ENCODE results near the gene C2orf72. TPM values are rescaled to one million over a fixed set of nuclear protein-coding genes. Genes with fewer than 3 reads are reported as not detected.
"Not testable (repeated sequence)": the region's sequence is repeated elsewhere in the genome, so short reads cannot be mapped to it uniquely, and the experiment has no call there.

Gene C2orf72
- total RNA-seq: 32.4 TPM

- no peak for DNase-seq
These were observed at the start of gene C2orf72 for GRCh38 chr2:231037202-231037730. C2orf72 (plus strand) TSS chr2:231037523; CDS start chr2:231037566, 43 bp downstream.

GRCh38 chr2:230989731-230990130 is 47.6 kb upstream of the C2orf72 start:
- no peak for DNase-seq

GRCh38 chr2:230990131-230990898 is 47.0 kb upstream of the C2orf72 start:
- no peak for DNase-seq

- DNase-seq: no peak
These were observed 46.5 kb upstream of the C2orf72 start for GRCh38 chr2:230990899-230991150.

DNA sequence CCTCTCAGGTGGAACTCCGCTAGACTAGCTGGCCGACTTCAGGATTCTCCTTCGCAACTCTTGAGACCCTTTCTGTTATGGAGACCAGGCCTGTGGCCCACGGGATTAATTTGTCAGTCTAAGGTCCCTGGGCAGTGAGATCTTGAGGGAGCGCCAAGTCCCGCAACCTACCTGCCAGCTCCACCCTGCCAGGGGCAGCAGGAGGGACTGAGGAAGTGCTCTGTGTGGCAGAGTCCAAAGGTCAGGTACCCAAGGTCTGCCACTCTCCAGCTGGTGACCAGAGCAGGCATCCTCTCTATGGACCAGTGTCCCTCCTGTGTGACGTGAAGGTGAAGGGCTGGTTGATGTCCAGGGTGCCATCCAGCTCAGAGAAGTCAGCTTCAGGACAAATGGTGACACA is 45.7 kb upstream of the C2orf72 start:
- no peak for DNase-seq

DNA sequence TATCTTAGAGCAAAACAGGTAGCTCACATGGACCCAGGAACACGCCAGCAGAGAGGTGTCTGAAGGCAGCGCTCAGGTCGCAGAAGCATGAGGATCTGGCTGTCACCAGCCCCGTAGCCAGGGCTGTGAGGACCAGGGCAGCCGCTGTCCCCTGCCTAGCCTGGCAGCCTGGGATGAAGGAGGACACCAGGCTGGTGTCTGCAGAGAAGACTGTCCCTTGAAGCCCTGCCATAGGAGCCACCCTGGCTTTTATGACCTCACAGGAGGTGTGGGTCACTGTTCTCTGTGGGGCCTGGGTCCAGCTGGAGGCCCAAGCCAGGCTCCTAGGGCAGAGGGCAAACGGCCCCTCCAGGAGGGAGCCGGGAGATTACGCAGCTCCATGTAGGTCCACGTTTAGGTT is 41.5 kb upstream of the C2orf72 start, which contains the start of gene SPATA3:
Gene SPATA3, plus strand, starts transcription at position 301 of the 400 bp plus-strand sequence. CDS start 113 bp downstream, outside the sequence.
- DNase-seq: no peak

DNA sequence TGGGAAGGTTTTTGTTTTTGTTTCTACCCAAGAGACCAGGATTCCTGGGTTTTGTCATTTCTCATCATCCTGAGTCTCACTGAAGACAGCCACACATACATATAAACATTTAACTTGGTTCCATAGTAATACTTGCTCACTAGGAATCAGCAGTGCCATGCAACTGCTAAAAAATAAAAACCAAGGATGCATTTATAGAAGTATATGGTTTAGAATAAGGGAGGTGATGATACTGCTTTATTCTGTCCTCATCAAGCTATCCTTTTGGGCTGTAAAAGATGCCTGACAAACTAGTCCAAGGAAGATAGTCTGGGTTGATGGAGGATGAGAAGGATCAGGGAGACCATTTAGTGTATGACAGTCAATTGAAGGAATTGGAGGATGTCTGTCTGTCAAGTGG is 40.7 kb upstream of the C2orf72 start:
- no peak for DNase-seq

GRCh38 chr2:230998882-230999281 is 38.4 kb upstream of the C2orf72 start:
- no peak for DNase-seq

GRCh38 chr2:230999477-230999876 is 37.8 kb upstream of the C2orf72 start:
- DNase-seq: no peak

DNA sequence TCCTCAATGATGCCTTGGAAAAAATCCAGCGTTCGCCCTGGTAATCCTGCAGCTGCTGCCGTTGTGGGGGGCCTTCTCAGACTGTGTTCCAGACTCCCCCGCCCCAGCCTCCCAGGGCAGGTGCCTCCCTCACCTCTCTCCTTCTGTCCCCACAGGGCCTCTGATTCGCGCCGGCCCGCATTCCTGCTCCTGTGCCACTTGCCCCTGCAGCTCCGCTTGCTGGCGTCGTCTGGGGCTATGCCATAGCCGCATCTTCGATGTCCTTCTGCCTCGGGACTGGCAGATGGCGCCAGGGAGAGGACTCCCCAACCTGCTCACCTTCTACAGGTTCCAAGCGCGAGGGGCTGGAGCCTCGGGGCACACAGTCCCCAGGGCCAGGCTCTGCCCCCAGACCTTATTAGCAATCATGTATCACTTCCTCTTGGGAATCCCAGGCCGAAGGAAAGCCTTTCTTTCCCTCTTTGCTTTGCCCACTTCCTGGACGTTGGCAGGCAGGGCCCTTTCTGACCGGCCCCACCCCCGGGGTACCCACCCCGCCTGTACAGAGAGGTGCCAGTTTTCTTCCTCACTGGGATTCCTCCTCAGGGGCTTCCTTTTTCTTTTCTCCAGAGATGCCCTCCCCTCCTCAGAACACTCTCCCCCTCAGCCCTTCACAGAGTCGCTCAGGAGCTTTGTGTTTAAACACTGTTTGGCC is 37.0 kb upstream of the C2orf72 start:
- DNase-seq: no peak

DNA sequence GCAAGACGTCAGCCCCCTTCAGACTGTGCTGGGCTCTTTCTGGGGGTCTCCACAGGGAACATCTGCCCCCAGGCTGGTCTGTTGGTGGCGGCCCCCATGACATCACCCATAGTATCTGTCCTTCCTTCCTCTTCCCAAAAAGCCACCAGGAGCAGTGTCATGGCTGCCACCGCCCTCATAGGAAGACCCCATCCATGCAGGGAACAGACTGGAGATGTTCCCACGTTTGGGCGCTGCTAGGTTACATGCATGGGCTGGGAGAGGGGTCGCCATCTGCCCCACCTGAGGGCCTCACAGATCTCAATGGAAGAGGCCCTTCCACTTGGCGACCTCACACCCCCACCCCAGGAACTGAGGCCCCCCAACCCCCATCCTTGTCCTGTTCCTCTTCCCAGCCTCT is 36.3 kb upstream of the C2orf72 start:
- DNase-seq: no peak

DNA sequence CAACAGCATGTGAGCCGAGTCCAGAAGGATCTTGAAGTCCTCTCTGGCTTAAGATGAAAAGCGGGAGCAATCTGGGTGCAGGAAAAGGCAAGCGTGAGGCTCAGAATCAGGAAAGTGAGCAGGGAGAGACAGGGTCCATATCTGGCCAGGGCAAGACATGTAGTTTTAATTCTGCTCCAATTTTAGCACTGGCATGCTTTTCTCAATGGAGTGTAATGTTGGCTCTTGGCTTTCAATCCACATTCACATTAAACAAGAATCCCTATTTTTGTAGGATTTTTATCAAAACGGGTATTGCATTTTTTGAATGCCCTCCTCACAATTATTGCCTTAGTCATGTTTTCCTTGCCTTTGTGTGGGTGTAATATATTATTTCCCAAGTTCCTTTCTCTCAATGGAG is 35.4 kb upstream of the C2orf72 start:
- no peak for DNase-seq

- DNase-seq: no peak
These were observed 34.7 kb upstream of the C2orf72 start for GRCh38 chr2:231002641-231003040.

GRCh38 chr2:231003186-231003585 is 34.1 kb upstream of the C2orf72 start:
- no peak for DNase-seq

- not testable (repeated sequence) for DNase-seq
These were observed 32.4 kb upstream of the C2orf72 start for GRCh38 chr2:231004930-231005329.

DNA sequence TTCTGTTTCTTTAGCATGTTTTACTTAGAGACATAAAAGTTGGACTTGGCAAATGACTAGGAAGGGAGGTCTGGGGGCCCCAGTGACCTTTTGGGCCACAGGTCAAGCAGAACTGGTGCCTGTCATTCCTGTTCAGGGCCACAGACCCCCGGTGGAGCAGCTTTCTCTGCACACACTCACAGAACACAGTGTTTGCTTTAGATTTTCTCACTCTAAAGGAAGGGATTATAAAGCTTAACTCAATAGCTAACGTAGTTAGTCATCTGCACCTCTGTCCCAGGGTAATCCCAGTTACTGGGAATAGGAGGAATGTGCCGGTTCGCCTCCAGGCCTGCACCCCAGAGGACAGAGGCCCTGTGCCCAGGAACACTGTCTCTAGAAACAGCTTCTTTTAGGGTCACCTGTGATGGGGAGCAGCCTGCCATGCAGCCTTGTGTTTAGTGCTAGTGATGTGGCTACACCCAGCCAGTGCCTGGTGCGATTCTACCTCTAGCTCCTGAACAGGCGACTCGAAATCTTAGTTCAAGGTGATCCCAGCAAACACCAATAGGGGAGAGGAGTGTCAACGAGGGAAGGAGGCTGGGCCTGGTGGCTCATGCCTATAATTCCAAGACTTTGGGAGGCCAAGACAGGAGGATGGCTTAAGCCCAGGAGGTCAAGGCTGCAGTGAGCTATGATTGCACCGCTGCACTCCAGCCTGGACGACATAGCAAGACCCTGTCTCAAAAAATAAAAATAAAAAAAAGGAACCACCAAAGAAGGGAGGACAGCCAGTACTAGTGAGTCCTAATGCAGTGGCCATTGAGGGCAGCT is 29.8 kb upstream of the C2orf72 start:
- no peak for DNase-seq

DNA sequence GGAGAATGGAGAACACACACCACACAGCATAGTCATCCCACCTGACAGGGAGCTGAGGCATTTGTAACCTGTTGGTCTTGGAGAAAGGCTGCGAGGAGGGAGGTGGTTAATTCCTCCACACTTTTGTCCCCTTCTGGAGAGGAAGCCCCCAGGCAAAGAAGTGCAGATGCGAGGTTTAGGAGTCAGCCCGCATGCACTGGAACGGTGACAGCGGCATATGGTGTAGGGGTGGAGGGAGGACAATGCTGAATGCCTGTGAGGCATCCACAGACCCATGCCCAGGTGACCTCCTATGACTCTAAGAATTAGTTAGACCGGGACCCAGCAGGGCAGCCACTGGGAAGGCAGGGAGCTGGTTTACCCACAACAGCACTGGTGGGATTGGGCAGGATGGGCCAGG is 29.2 kb upstream of the C2orf72 start:
- DNase-seq: no peak

- no peak for DNase-seq
These were observed 27.9 kb upstream of the C2orf72 start for GRCh38 chr2:231009236-231009919.

DNA sequence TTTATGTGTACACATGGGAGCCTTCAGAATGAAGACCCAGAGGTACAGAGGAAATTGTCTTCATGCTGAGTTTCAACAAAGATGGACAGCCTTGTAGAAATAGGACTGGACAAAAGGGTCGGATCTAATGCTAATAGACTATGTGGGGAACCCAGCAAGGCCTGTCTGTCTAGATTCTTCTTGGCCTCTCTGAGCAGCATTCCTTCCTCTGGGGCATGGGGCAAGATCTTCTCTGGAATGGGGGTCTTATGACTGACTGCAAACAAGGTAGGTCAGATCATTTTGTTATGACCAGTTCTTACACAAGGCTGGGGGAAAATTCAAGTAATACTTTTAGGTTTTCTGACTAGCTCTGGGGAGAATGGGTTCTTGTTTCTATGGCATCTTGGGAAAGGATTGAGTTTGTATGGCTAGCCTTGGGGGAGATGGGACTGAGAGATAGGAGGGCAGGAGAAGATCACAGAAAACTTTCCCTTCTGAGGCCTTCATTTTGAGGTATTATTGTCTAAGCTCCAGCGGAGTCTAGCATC is 27.1 kb upstream of the C2orf72 start:
- no peak for DNase-seq

DNA sequence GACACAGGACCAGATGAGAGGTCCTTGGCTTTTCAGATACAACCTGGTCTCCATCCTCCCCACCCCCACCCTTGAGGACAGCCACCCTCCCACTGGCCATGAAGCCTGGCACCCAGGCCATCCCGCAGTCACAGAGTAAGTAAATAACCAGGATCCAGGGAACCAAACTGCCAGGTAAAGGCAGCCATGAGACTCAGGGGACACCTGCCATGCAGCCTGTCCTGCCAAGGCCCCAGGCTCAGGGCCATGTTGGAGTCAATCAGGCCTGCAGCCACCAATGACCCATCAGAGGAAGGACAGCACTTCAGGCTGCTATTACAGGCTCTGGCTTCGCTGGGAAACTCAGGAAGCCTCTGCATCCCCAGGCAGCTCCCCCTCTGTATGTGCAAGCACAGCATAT is 25.8 kb upstream of the C2orf72 start:
- no peak for DNase-seq

- DNase-seq: no peak
These were observed 24.9 kb upstream of the C2orf72 start for GRCh38 chr2:231012463-231012862.

DNA sequence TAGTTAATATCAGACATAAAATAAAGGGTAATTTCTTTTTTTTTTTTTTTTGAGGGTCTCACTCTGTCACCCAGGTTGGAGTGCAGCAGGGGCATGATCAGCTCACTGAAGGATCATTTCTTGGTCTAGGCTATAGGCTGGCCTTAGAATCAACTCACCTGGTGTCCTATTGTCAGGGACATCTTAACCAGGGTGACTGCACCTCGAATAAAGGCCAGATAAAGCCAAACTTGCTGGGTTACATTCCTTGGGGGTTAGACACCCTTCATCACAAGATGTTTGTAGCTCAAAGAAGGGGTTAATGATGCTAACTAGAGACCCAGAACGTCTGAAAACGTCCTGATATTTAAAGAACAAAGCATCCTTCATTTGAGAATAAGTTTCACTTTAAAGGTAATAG is 23.5 kb upstream of the C2orf72 start:
- no peak for DNase-seq
